Endodermal cell (in vitro differentiated cells): ENCODE measurements around the gene CDC14B. TPM values are rescaled to one million over a fixed set of nuclear protein-coding genes. Genes with fewer than 3 reads are reported as not detected.

Source experiments
- DNase-seq: peaks from one replicate; pipeline ENCODE4 v3.0.0-alpha.2; 2017
- H3K27ac ChIP-seq: 2 replicates; pipeline ENCODE4 v1.5.1; 2013; ENCODE audit warnings: mild to moderate bottlenecking, low read depth, low read length, moderate library complexity
- H3K27me3 ChIP-seq: 2 replicates; pipeline ENCODE4 v1.6.1; 2013; ENCODE audit warnings: mild to moderate bottlenecking, low read length, moderate library complexity; ENCODE audit not compliant: insufficient read depth, control insufficient read depth, poor library complexity, severe bottlenecking
- H3K36me3 ChIP-seq: 2 replicates; pipeline ENCODE4 v1.7.0; 2013; ENCODE audit warnings: mild to moderate bottlenecking, low read length, moderate library complexity; ENCODE audit not compliant: control insufficient read depth, insufficient read depth
- H3K4me1 ChIP-seq: one replicate; pipeline ENCODE4 v1.7.0; 2013; ENCODE audit warnings: low read length; ENCODE audit not compliant: control insufficient read depth, insufficient read depth
- H3K4me3 ChIP-seq: 2 replicates; pipeline ENCODE4 v1.5.1; 2013; ENCODE audit warnings: mild to moderate bottlenecking, low read length, moderate library complexity
- H3K9ac ChIP-seq: 2 replicates; pipeline ENCODE4 v1.6.1; 2013; ENCODE audit warnings: mild to moderate bottlenecking, low read length, moderate library complexity; ENCODE audit not compliant: poor library complexity, severe bottlenecking; ENCODE audit errors: extremely low read depth
- H3K9me3 ChIP-seq: 2 replicates; pipeline ENCODE4 v1.6.1; 2013; ENCODE audit warnings: mild to moderate bottlenecking, low read length, moderate library complexity; ENCODE audit not compliant: control insufficient read depth
- H3K27ac Mint-ChIP-seq: 2 replicates; pipeline ENCODE4 v1.8.0; 2020; ENCODE audit warnings: mixed read lengths
- H3K27me3 Mint-ChIP-seq: 2 replicates; pipeline ENCODE4 v1.8.0; 2021; ENCODE audit warnings: mild to moderate bottlenecking, mixed read lengths; ENCODE audit not compliant: insufficient read depth
- H3K36me3 Mint-ChIP-seq: 2 replicates; pipeline ENCODE4 v1.8.0; 2020; ENCODE audit warnings: low read depth, mixed read lengths
- H3K4me1 Mint-ChIP-seq: 2 replicates; pipeline ENCODE4 v1.8.0; 2020; ENCODE audit warnings: mixed read lengths
- H3K4me3 Mint-ChIP-seq: 2 replicates; pipeline ENCODE4 v1.8.0; 2020; ENCODE audit warnings: mild to moderate bottlenecking, moderate library complexity, mixed read lengths
- H3K9me3 Mint-ChIP-seq: 2 replicates; pipeline ENCODE4 v1.8.0; 2020; ENCODE audit warnings: mild to moderate bottlenecking, mixed read lengths
- CTCF ChIP-seq: fragments of 200-600 bp; sonication (generic); conservative IDR thresholded peaks from 2 replicates; pipeline ENCODE4 v1.5.0; 2021; ENCODE audit warnings: antibody characterized with exemption, mild to moderate bottlenecking
- WGBS, 2 experiments: methylation state at CpG; one replicate each; pipeline versions ENCODE4 v1.1.5 to v1.1.7; 2013; ENCODE audit warnings: missing lambda C conversion rate in 2 of 2, mixed read lengths in 1 of 2; ENCODE audit not compliant: insufficient coverage in 1 of 2, insufficient read length in 1 of 2; 5-methylcytosine and 5-hydroxymethylcytosine counted together
- total RNA-seq, 2 donors: library from RNA; stranded (reverse); fragmentation: NEBNext Ultra II Directional in 1 of 2; extraction: Animal tissue kit (Norgen Biotek cat#: 25700) in 1 of 2; gene quantifications; 2 replicates in 1 of 2; 3 replicates in 1 of 2; pipeline ENCODE4 v1.2.1, GENCODE V29; 2021

The CDC14B gene
- total RNA-seq, 2 donors from 2014 or later = 47.5 to 48.3 TPM

DNA sequence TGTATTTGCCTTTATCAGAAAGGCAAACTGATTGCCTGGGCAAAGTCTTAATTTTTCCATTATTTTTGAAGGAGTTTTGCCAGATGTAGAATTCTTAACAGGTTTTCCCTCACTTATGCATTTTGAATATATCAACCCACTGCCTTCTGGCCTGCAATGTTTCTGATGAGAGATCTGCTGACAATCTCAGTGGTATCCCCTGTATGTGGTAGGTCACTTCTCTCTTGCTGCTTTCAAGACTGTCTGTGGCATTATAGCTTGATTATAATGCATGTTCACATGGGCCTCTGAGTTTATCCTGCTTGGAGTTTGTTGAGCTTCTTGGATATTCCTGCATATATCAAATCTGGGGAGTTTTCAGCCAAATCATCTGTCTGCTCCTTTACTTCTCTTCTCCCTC lies 87.5 kb downstream of the CDC14B start:
- Mint-ChIP-seq H3K4me3 (no peak overlapping the region), H3K27me3 (no peaks in the 10 kb centered on the region), H3K36me3 (peaks cover 71% of the 10 kb centered on the region), H3K4me1 (no peaks in the 10 kb centered on the region), H3K27ac (no peak overlapping the region), H3K9me3 (no peaks in the 10 kb centered on the region)
- H3K4me1 ChIP-seq = no peaks in the 10 kb centered on the region
- DNase-seq = no peak
- H3K9ac ChIP-seq = no peak overlapping the region
- peaks cover 25% of the 10 kb centered on the region for H3K36me3 ChIP-seq
- H3K27me3 ChIP-seq = no peaks in the 10 kb centered on the region
- peaks cover 13% of the 10 kb centered on the region for H3K9me3 ChIP-seq
- no peak overlapping the region for H3K4me3 ChIP-seq
- no peak for TF ChIP-seq CTCF
- H3K27ac ChIP-seq = no peak overlapping the region

GRCh38 chr9:96524764-96525163 lies 94.9 kb downstream of the CDC14B start:
- 78 to 91% methylated on average over 2 of the region's 2 CpGs for WGBS, 2 experiments
- H3K4me1 ChIP-seq = no peaks in the 10 kb centered on the region
- no peaks in the 10 kb centered on the region for H3K9me3 ChIP-seq
- no peaks in the 10 kb centered on the region for H3K4me1 Mint-ChIP-seq
- H3K9me3 Mint-ChIP-seq = no peaks in the 10 kb centered on the region
- no peak overlapping the region for H3K27ac Mint-ChIP-seq
- H3K27ac ChIP-seq = no peak overlapping the region
- no peaks in the 10 kb centered on the region for H3K27me3 Mint-ChIP-seq
- no peak for DNase-seq
- H3K27me3 ChIP-seq = no peaks in the 10 kb centered on the region
- no peak for TF ChIP-seq CTCF
- no peak overlapping the region for H3K4me3 ChIP-seq
- no peak overlapping the region for H3K9ac ChIP-seq
- no peak overlapping the region for H3K4me3 Mint-ChIP-seq
- peaks cover 35% of the 10 kb centered on the region for H3K36me3 ChIP-seq
- peaks cover 73% of the 10 kb centered on the region for H3K36me3 Mint-ChIP-seq

GRCh38 chr9:96524045-96524444 lies 95.6 kb downstream of the CDC14B start:
- Histone ChIP-seq H3K4me3 (no peak overlapping the region), H3K36me3 (peaks cover 38% of the 10 kb centered on the region), H3K27me3 (no peaks in the 10 kb centered on the region), H3K27ac (no peak overlapping the region), H3K9me3 (no peaks in the 10 kb centered on the region), H3K9ac (no peak overlapping the region), H3K4me1 (no peaks in the 10 kb centered on the region)
- 91 to 93% methylated on average over 7 of the region's 7 CpGs for WGBS, 2 experiments
- Mint-ChIP-seq H3K4me3 (no peak overlapping the region), H3K36me3 (peaks cover 71% of the 10 kb centered on the region), H3K27ac (no peak overlapping the region), H3K9me3 (no peaks in the 10 kb centered on the region), H3K4me1 (no peaks in the 10 kb centered on the region), H3K27me3 (no peaks in the 10 kb centered on the region)
- no peak for TF ChIP-seq CTCF
- no peak for DNase-seq
